HG03139 (cell line): ENCODE data around the gene ZFAND3.
"Not testable (repeated sequence)": the region's sequence is repeated elsewhere in the genome, so short reads cannot be mapped to it uniquely, and the experiment has no call there.

ENCODE experiments used
- ATAC-seq: cut with Tn5 transposase; IDR thresholded peaks from one replicate; pipeline ENCODE4 v1.9.1; 2021; ENCODE audit not compliant: unreplicated experiment

ZFAND3 gene

DNA sequence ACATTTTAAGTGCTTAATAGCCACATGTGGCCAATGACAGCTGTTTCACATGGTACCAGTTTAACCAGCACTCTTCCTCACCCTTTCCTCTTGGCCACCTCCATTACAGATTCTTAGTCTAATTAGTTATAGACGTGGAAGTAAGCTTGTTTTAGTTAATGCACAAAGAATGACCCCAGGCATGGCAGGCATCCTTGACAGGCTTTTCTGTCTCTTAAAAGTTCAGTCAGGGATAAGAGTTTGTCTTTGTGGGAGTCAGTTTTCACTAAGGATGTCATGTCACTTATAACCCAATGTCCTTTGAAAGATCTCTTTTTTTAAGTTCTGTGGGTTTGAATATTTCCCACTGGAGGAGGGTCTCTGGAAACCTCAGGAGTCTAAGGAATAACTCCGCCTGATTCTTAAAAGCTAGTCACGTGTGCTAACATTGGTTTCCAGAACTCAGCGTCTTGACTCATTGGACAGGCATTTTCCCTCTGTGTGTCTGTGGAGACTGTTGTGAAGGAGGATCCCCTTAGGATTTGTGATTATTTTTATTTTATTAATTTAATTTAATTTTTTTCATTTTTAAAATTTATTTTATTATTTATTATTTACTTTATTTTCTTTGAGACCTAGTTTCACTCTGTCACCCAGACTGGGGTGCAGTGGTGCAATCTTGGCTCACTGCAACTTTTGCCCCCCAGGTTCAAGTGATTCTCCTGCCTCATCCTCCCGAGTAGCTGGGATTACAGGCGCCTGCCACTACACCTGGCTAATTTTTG is 171.4 kb downstream of the ZFAND3 start:
- no peak for ATAC-seq

GRCh38 chr6:37992749-37993148 is 173.2 kb downstream of the ZFAND3 start:
- ATAC-seq = no peak

GRCh38 chr6:37993194-37993593 is 173.7 kb downstream of the ZFAND3 start:
- ATAC-seq = not testable (repeated sequence)

DNA sequence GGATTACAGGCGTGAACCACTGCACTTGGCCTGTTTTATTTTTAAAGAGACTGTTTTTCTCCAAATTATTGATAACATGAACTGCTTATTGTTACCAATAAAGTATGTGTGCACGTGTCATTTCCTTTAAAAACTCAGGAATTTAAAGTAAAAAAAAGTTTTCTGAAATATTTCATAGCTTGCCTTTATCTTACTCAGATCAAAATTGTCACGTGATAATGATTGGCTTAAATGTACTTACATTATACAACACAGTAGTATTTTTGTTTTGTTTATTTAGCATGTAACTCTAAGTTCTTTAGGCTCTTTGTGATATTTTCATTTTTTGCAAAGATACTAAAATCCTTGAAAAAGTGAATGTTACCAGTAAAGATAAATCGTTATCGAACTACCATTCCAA is 174.1 kb downstream of the ZFAND3 start:
- no peak for ATAC-seq

GRCh38 chr6:37994223-37994622 is 174.7 kb downstream of the ZFAND3 start:
- ATAC-seq = no peak

- no peak for ATAC-seq
Measured at GRCh38 chr6:37998366-37998765, 178.8 kb downstream of the ZFAND3 start.

DNA sequence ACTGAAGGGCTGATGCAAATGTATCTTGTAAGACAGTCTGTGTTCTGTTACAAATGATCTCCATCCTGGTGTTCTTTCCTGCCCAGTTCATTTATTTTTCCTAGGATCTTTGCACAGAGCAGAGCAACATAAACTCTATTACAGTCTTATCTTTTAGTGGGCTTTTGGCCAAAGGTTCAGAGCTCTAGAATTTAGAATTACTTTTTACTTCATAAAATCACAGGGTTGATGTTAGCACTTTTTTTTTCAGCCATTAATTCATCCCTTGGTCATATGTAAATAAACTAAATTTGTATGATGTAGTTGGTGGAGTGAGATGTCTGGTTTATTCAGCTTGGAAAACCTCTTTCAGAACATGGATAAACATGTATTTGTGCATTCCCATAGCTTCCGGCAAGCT is 181.9 kb downstream of the ZFAND3 start:
- ATAC-seq = no peak

DNA sequence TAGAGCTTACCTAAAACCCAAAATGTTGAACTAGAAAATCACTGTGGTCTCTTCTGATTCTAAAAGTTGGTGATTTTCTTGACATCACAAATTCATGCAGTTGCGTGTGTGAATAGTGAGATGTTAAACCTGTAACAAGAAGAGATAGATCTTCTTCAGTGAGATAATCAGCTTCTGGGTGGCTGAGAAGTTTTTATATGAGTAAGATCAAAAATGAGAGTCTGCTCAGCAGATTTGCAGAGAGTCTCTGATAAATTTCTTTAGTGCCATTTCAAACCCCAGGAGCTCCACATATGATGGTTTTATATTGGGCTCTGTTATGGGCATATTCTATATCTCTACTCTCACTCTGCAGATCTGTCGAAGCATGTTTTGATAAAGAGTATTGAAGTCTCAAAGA is 185.4 kb downstream of the ZFAND3 start:
- no peak for ATAC-seq

GRCh38 chr6:38011937-38012336 is 192.4 kb downstream of the ZFAND3 start:
- ATAC-seq = no peak

DNA sequence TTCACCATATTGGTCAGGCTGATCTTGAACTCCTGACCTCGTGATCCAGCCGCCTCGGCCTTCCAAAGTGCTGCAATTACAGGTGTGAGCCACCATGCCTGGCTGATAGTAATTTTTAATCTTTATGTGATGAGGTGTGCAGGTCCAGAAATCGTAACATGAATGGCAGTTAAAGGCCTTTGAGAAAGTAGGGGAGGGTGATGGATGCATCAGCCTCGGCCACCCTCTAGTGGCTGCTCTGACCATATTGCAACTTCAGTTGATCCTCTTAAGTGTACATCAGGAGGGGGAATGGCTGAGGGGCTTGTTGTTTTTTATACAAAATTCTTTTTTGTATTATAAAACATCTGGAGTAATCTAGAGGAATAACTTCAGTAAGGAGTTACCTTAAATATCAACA is 193.0 kb downstream of the ZFAND3 start:
- ATAC-seq = no peak

- ATAC-seq = no peak
Measured at GRCh38 chr6:38015341-38015740, 195.8 kb downstream of the ZFAND3 start.

GRCh38 chr6:38016824-38017223 is 197.3 kb downstream of the ZFAND3 start:
- ATAC-seq = no peak

GRCh38 chr6:38018755-38019165 is 199.2 kb downstream of the ZFAND3 start:
- ATAC-seq = no peak

- no peak for ATAC-seq
Measured at GRCh38 chr6:38020593-38020992, 201.1 kb downstream of the ZFAND3 start.

DNA sequence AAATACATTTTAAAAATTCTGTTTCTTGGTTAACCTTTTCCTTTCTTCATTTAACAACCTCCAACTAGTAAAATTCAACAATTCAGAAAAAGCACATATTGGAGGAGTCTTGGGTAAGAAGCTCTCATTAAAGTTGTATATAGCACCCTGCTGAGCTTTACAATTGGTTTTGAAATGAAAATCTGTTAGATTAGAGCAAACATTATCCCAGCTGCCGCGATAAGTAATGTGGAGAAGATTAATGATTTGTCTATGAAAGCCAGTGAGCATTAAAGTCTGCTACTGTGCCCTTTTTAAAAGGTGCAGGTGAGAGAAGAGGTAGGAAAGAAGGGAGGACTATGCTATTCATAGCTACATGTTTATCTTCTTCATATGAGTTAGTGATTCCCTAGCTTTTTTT is 201.5 kb downstream of the ZFAND3 start:
- ATAC-seq = no peak

DNA sequence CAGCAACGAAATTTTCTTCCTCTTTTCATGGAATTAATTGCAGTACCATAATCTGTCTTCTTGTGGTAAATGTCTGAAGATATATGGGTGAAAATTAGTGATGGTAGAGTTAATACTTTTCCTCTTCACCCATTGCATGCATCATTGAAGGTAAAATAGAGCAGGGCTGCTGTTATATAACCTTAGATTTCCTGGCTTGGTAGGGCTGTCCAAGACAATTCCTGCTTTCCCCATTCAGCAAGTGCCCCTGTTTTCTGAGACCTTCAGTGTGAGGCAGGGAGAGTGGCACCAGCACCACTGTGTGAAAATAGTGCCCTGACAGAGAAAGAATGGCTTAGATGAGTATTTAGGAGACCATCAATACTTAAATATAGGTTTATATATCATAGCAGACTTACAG is 202.0 kb downstream of the ZFAND3 start:
- ATAC-seq = no peak

GRCh38 chr6:38022688-38023087 is 203.2 kb downstream of the ZFAND3 start:
- no peak for ATAC-seq

- ATAC-seq = no peak
Measured at GRCh38 chr6:38024908-38025307, 205.4 kb downstream of the ZFAND3 start.

GRCh38 chr6:38025451-38025850 is 205.9 kb downstream of the ZFAND3 start:
- ATAC-seq = no peak

DNA sequence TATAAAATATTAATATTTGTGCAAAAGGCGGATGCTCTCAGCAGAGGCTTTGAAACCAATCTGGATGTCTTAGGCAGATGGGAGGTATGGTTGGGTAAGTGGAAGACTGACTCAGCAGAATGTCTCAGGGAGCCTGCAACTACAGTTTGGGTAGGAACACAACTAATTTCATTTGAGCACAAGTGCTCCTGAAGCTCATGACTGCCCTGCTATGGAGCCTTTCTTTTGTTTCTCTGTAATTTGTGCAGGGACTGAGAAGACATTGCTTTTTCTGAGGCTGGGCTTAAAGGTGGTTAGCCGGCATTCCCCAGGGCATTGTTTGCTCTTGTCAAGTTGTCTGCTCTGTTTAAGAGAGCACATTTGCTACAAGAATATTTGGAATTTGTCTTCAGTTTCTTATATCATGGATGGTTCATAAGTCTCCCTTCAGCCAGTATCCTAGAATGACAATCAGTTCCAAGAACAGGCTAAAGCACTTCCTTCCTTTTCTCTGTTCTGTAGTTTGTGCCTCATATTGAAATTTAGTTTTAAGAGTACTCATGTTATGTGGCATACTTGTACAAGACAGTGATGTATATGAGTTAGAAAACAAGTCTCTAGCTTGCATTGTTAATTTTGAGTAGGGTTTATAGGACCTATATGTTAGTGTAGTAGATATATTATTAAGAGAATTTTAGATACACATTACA is 208.3 kb downstream of the ZFAND3 start:
- ATAC-seq = no peak

- ATAC-seq = no peak
Measured at GRCh38 chr6:38030380-38030779, 210.9 kb downstream of the ZFAND3 start.

DNA sequence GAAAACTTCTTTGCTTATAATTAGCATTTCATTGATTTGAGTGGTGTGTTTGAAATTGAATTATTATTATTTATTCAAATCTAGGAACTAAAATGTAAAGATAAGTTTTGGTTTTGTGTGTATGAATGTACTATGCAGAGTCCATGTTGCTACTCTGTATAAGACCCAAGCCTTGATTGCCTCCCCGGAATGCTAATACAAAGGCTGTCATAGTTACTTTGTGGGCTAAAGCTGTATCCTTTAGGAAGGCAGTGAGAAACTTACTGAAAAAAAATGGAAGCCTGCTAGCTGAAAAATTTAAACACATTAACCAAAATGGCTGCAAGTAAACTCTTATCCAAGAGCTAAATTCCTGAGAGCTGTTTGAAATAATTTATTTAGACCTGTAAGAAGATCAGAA is 213.3 kb downstream of the ZFAND3 start:
- no peak for ATAC-seq
